Middle frontal gyrus (tissue), 1 donor: ENCODE results near the gene GRID2.
"Not testable (repeated sequence)": the region's sequence is repeated elsewhere in the genome, so short reads cannot be mapped to it uniquely, and the experiment has no call there.

Source experiments
- DNase-seq: peaks from one replicate; pipeline ENCODE4 v3.0.0-alpha.2; 2015; ENCODE audit warnings: low spot score; ENCODE audit errors: extremely low spot score

Gene GRID2

GRCh38 chr4:92433272-92433758, 129.5 kb downstream of the GRID2 start:
- DNase-seq = no peak

GRCh38 chr4:92438722-92439121, 135.0 kb downstream of the GRID2 start:
- not testable (repeated sequence) for DNase-seq

GRCh38 chr4:92442131-92442530, 138.4 kb downstream of the GRID2 start:
- DNase-seq = not testable (repeated sequence)

- not testable (repeated sequence) for DNase-seq
These were observed 140.5 kb downstream of the GRID2 start for GRCh38 chr4:92444143-92444843.

- no peak for DNase-seq
These were observed 141.4 kb downstream of the GRID2 start for GRCh38 chr4:92445127-92445526.

- DNase-seq = no peak
These were observed 143.6 kb downstream of the GRID2 start for GRCh38 chr4:92447255-92447905.

- not testable (repeated sequence) for DNase-seq
These were observed 144.4 kb downstream of the GRID2 start for GRCh38 chr4:92448176-92448575.

GRCh38 chr4:92450694-92451093, 146.9 kb downstream of the GRID2 start:
- no peak for DNase-seq

GRCh38 chr4:92451782-92452181, 148.0 kb downstream of the GRID2 start:
- DNase-seq = no peak

GRCh38 chr4:92452383-92452782, 148.6 kb downstream of the GRID2 start:
- DNase-seq = not testable (repeated sequence)

- no peak for DNase-seq
These were observed 151.6 kb downstream of the GRID2 start for GRCh38 chr4:92455329-92455839.

GRCh38 chr4:92455951-92456350, 152.2 kb downstream of the GRID2 start:
- DNase-seq = no peak

- no peak for DNase-seq
These were observed 158.0 kb downstream of the GRID2 start for GRCh38 chr4:92461732-92462131.

- DNase-seq = no peak
These were observed 173.5 kb downstream of the GRID2 start for GRCh38 chr4:92477298-92477697.

GRCh38 chr4:92483341-92483740, 179.6 kb downstream of the GRID2 start:
- DNase-seq = no peak

- DNase-seq = no peak
These were observed 184.7 kb downstream of the GRID2 start for GRCh38 chr4:92488496-92488895.

GRCh38 chr4:92497141-92497540, 193.4 kb downstream of the GRID2 start:
- DNase-seq = no peak

GRCh38 chr4:92501456-92501855, 197.7 kb downstream of the GRID2 start:
- DNase-seq = no peak

- DNase-seq = no peak
These were observed 203.2 kb downstream of the GRID2 start for GRCh38 chr4:92506933-92507332.

GRCh38 chr4:92514627-92515026, 210.9 kb downstream of the GRID2 start:
- no peak for DNase-seq

GRCh38 chr4:92516450-92516849, 212.7 kb downstream of the GRID2 start:
- DNase-seq = no peak

GRCh38 chr4:92519727-92520126, 216.0 kb downstream of the GRID2 start:
- no peak for DNase-seq

GRCh38 chr4:92520563-92520962, 216.8 kb downstream of the GRID2 start:
- DNase-seq = no peak
